HepG2 (cell line): ENCODE results near the gene SOX9. TPM values are rescaled to one million over a fixed set of nuclear protein-coding genes. Genes with fewer than 3 reads are reported as not detected.

Source experiments
- BRD4 ChIP-seq: sonication (generic); formaldehyde crosslinking; IDR thresholded peaks from 2 replicates; pipeline ENCODE4 v1.4.0; 2020; ENCODE audit warnings: missing genetic modification reagents
- CENPX ChIP-seq: sonication (generic); formaldehyde crosslinking; IDR thresholded peaks from 2 replicates; pipeline ENCODE4 v1.9.0; 2021; ENCODE audit warnings: mild to moderate bottlenecking, missing genetic modification reagents, moderate library complexity
- CHD4 ChIP-seq: fragments of 200-600 bp; sonication (generic); IDR thresholded peaks from 2 replicates; pipeline ENCODE4 v1.7.0; 2017; ENCODE audit warnings: mild to moderate bottlenecking, low read length, borderline replicate concordance
- FOSL2 ChIP-seq: sonication (generic); formaldehyde crosslinking; IDR thresholded peaks from 2 replicates; pipeline ENCODE4 v1.4.0; 2020; ENCODE audit warnings: missing genetic modification reagents
- HMG20A ChIP-seq: IDR thresholded peaks from 2 replicates; pipeline ENCODE4 v1.6.1; 2016; ENCODE audit warnings: borderline replicate concordance
- NCOA2 ChIP-seq: sonication (generic); formaldehyde crosslinking; IDR thresholded peaks from 2 replicates; pipeline ENCODE4 v1.8.0; 2022; ENCODE audit warnings: inconsistent platforms
- POGZ ChIP-seq: sonication (generic); formaldehyde crosslinking; IDR thresholded peaks from 2 replicates; pipeline ENCODE4 v1.4.0; 2020; ENCODE audit warnings: mild to moderate bottlenecking, missing genetic modification reagents
- RAD21 ChIP-seq: fragments of 450-650 bp; formaldehyde crosslinking; IDR thresholded peaks from 2 replicates; pipeline ENCODE4 v1.5.0; 2020; ENCODE audit warnings: mild to moderate bottlenecking
- SOX5 ChIP-seq: IDR thresholded peaks from 2 replicates; pipeline ENCODE4 v1.6.1; 2016; ENCODE audit warnings: borderline replicate concordance
- ZFP36L2 ChIP-seq: sonication (generic); formaldehyde crosslinking; IDR thresholded peaks from 2 replicates; pipeline ENCODE4 v1.4.0; 2020; ENCODE audit warnings: missing genetic modification reagents
- ZNF124 ChIP-seq: sonication (generic); formaldehyde crosslinking; IDR thresholded peaks from 2 replicates; pipeline ENCODE4 v1.4.0; 2020; ENCODE audit warnings: missing genetic modification reagents
- ZNF253 ChIP-seq: sonication (generic); formaldehyde crosslinking; IDR thresholded peaks from 2 replicates; pipeline ENCODE4 v1.8.0; 2022; ENCODE audit warnings: mild to moderate bottlenecking, missing genetic modification reagents, borderline replicate concordance
- ZNF260 ChIP-seq: sonication (generic); formaldehyde crosslinking; IDR thresholded peaks from 2 replicates; pipeline ENCODE4 v1.4.0; 2020; ENCODE audit warnings: missing genetic modification reagents, low read depth, mild to moderate bottlenecking, borderline replicate concordance
- ZNF3 ChIP-seq: IDR thresholded peaks from 2 replicates; pipeline ENCODE4 v1.7.0; 2017; ENCODE audit warnings: inconsistent platforms
- ZNF335 ChIP-seq: sonication (generic); formaldehyde crosslinking; IDR thresholded peaks from 2 replicates; pipeline ENCODE4 v1.4.0; 2020; ENCODE audit warnings: missing genetic modification reagents
- polyA plus RNA-seq, 8 experiments: library from polyadenylated mRNA; depleted of rRNA in 3 of 8; stranded (reverse) in 7 of 8; unstranded in 1 of 8; fragments of >200 nt; fragmentation: Illumina TruSeq in 4 of 8; extraction: Trizol in 4 of 8; gene quantifications; 2 replicates each; pipeline versions ENCODE4 v1.2.1 to v1.2.3, GENCODE V29; 2011 to 2016; ENCODE audit warnings: low read depth in 4 of 8, missing spikeins in 1 of 8, mixed read lengths in 1 of 8; ENCODE audit not compliant: insufficient read depth in 1 of 8
- total RNA-seq, 5 experiments: library from RNA; depleted of rRNA; stranded (reverse); fragments of >200 nt; fragmentation: Illumina TruSeq; extraction: Trizol; gene quantifications; 2 replicates each; pipeline ENCODE4 v1.2.3, GENCODE V29; 2016; ENCODE audit warnings: low read depth in 1 of 5
- TF ChIP-seq, protein P1 (sequence below): sonication (generic); formaldehyde crosslinking; IDR thresholded peaks from 2 replicates; pipeline ENCODE4 v1.4.0; 2020; ENCODE audit warnings: missing genetic modification reagents
- TF ChIP-seq, protein P2 (sequence below): IDR thresholded peaks from 2 replicates; pipeline ENCODE4 v1.4.0; 2020; ENCODE audit warnings: mild to moderate bottlenecking, missing genetic modification reagents
- TF ChIP-seq, protein P3 (sequence below), 2 experiments: sonication (generic) in 1 of 2; formaldehyde crosslinking in 1 of 2; IDR thresholded peaks; 2 replicates each; pipeline versions ENCODE4 v1.6.1 to v1.9.0; 2014 to 2022; ENCODE audit warnings: antibody characterized with exemption in 1 of 2, borderline replicate concordance in 1 of 2, inconsistent platforms in 1 of 2, low read depth in 1 of 2, missing genetic modification reagents in 1 of 2

Gene SOX9
- total and polyA plus RNA-seq, 2 of the 13 experiments (the other 11 are each of a cell fraction or from before 2014, with no cell fraction given), result 16.1 to 27.6 TPM

DNA sequence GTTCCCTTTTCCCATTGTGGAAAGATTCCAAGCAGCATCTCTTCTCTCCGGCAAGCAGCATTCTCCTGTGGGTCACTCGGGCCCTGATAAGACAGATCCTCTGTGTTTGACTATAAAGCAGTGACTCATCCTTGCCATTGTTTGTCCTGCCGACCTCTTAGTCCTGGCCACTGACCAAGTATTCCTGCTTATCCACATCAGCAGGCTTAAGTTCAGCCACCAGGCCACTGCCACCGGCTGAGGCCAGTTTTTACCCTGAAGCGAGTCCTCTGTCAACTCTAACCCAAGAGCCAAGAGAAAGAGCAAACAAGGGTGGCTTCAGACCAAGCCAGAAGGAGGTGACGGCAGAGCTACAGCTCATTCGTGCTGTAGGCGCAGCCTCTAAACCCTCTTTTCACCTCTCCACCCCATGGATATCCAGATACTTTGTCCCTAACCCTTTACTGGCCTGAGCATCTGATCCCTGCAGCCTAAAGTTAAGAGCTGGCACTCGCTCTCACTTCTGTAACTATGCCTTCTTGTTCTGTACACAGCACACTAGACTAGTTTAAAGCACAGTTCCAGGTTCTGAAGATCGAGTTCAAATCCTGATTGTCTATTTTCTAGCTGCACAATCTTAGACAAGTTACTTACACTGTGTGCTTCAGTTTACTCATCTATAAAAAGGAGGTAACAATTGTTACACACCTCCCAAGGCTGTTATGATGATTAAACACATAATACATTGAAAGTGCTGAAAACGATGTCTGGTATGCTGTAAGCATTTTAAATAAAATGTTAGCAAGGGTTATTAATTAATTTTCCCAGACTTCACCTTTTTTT, 31.0 kb downstream of the SOX9 start (continued):
- TF ChIP-seq, protein P1, sequence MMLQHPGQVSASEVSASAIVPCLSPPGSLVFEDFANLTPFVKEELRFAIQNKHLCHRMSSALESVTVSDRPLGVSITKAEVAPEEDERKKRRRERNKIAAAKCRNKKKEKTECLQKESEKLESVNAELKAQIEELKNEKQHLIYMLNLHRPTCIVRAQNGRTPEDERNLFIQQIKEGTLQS (CRISPR knock-in tag), result peak; percentile 96
- TF ChIP-seq POGZ (CRISPR knock-in tag) (peak; percentile 71), CHD4 (no peak), SOX5 (peak; percentile 98), CENPX (CRISPR knock-in tag) (no peak), FOSL2 (CRISPR knock-in tag) (peak; percentile 99), ZNF260 (CRISPR knock-in tag) (no peak), ZFP36L2 (CRISPR knock-in tag) (no peak), ZNF3 (CRISPR knock-in tag) (no peak), BRD4 (CRISPR knock-in tag) (no peak), HMG20A (CRISPR knock-in tag) (peak; percentile 80; the same call in 1 of the 2 replicates), ZNF253 (CRISPR knock-in tag) (no peak), ZNF124 (CRISPR knock-in tag) (peak; percentile 52; the same call in 1 of the 2 replicates), RAD21 (CRISPR knock-in tag) (peak; percentile 40; the same call in 1 of the 2 replicates), NCOA2 (CRISPR knock-in tag) (peak; percentile 41), ZNF335 (CRISPR knock-in tag) (no peak)
- TF ChIP-seq, protein P2, sequence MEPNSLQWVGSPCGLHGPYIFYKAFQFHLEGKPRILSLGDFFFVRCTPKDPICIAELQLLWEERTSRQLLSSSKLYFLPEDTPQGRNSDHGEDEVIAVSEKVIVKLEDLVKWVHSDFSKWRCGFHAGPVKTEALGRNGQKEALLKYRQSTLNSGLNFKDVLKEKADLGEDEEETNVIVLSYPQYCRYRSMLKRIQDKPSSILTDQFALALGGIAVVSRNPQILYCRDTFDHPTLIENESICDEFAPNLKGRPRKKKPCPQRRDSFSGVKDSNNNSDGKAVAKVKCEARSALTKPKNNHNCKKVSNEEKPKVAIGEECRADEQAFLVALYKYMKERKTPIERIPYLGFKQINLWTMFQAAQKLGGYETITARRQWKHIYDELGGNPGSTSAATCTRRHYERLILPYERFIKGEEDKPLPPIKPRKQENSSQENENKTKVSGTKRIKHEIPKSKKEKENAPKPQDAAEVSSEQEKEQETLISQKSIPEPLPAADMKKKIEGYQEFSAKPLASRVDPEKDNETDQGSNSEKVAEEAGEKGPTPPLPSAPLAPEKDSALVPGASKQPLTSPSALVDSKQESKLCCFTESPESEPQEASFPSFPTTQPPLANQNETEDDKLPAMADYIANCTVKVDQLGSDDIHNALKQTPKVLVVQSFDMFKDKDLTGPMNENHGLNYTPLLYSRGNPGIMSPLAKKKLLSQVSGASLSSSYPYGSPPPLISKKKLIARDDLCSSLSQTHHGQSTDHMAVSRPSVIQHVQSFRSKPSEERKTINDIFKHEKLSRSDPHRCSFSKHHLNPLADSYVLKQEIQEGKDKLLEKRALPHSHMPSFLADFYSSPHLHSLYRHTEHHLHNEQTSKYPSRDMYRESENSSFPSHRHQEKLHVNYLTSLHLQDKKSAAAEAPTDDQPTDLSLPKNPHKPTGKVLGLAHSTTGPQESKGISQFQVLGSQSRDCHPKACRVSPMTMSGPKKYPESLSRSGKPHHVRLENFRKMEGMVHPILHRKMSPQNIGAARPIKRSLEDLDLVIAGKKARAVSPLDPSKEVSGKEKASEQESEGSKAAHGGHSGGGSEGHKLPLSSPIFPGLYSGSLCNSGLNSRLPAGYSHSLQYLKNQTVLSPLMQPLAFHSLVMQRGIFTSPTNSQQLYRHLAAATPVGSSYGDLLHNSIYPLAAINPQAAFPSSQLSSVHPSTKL (CRISPR knock-in tag), result peak; percentile 89
- TF ChIP-seq, protein P3, sequence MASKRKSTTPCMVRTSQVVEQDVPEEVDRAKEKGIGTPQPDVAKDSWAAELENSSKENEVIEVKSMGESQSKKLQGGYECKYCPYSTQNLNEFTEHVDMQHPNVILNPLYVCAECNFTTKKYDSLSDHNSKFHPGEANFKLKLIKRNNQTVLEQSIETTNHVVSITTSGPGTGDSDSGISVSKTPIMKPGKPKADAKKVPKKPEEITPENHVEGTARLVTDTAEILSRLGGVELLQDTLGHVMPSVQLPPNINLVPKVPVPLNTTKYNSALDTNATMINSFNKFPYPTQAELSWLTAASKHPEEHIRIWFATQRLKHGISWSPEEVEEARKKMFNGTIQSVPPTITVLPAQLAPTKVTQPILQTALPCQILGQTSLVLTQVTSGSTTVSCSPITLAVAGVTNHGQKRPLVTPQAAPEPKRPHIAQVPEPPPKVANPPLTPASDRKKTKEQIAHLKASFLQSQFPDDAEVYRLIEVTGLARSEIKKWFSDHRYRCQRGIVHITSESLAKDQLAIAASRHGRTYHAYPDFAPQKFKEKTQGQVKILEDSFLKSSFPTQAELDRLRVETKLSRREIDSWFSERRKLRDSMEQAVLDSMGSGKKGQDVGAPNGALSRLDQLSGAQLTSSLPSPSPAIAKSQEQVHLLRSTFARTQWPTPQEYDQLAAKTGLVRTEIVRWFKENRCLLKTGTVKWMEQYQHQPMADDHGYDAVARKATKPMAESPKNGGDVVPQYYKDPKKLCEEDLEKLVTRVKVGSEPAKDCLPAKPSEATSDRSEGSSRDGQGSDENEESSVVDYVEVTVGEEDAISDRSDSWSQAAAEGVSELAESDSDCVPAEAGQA (IDR thresholded peaks at IDR 0.05; ENCODE audit: low read depth), result no peak
- TF ChIP-seq, protein P3 (CRISPR knock-in tag; IDR thresholded peaks at IDR 0.05; ENCODE audit: borderline replicate concordance), result no peak
